ENCODE measurements around the gene SNAI3. TPM values are rescaled to one million over a fixed set of nuclear protein-coding genes. Genes with fewer than 3 reads are reported as not detected.

SNAI3 gene
- total and polyA plus RNA-seq, 2 of the 4 experiments (the other 2 are of a cell fraction), result 0.21 TPM; not detected in 1

GRCh38 chr16:88655053-88655732 is 31.1 kb downstream of the SNAI3 start:
- Histone ChIP-seq H4K20me1 (ENCODE audit: insufficient read depth, low read length) (peaks cover 5% of the 10 kb centered on the region; the same call in 1 of the 2 replicates), H3K4ac (ENCODE audit: low read depth, low read length) (no peak overlapping the region), H3K4me3 (ENCODE audit: insufficient read depth, low read depth, low read length) (no peak overlapping the region), H2AK9ac (replicated peaks; ENCODE audit: low read depth, low read length, poor library complexity) (no peak overlapping the region), H3K56ac (ENCODE audit: extremely low read depth, insufficient read depth, low read length) (no peak overlapping the region), H3K23ac (ENCODE audit: low read depth, low read length) (no peak overlapping the region), H2BK15ac (ENCODE audit: low read depth, low read length) (no peak overlapping the region), H3K27me3 (ENCODE audit: control insufficient read depth, insufficient read depth, low read length) (no peaks in the 10 kb centered on the region), H2AK5ac (ENCODE audit: low read depth, low read length) (no peak overlapping the region), H3K36me3 (ENCODE audit: control insufficient read depth, insufficient read depth, low read length) (peaks cover 13% of the 10 kb centered on the region), H4K8ac (ENCODE audit: low read depth in 2 of 2, low read length in 2 of 2) (no peak overlapping the region), H3K79me1 (ENCODE audit: low read depth in 1 of 2, low read length in 2 of 2) (peaks cover 0 to 26% of the 10 kb centered on the region in 2 experiments; a peak in 3 of 4 replicates), H2AFZ (replicated peaks; ENCODE audit: low read length, poor library complexity) (no peak overlapping the region), H2BK5ac (ENCODE audit: low read depth, low read length, poor library complexity, severe bottlenecking) (no peak overlapping the region), H4K5ac (ENCODE audit: low read depth, low read length) (no peak overlapping the region), H2BK20ac (ENCODE audit: low read depth, low read length) (no peak overlapping the region), H3K14ac (replicated peaks; ENCODE audit: low read depth, low read length) (no peak overlapping the region), H4K91ac (ENCODE audit: insufficient read depth, low read depth, low read length) (no peak overlapping the region), H3K18ac (ENCODE audit: low read depth, low read length) (no peak overlapping the region), H2BK120ac (ENCODE audit: low read depth, low read length) (no peak overlapping the region), H3K9me1 (ENCODE audit: insufficient read depth, low read length) (no peaks in the 10 kb centered on the region), H3K4me2 (ENCODE audit: low read depth, low read length) (no peak overlapping the region), H3K9me3 (ENCODE audit: control insufficient read depth, insufficient read depth, low read length) (no peaks in the 10 kb centered on the region), H3K4me1 (ENCODE audit: control insufficient read depth, insufficient read depth, low read length) (peaks cover 5% of the 10 kb centered on the region; the same call in 1 of the 2 replicates), H3K27ac (ENCODE audit: insufficient read depth, low read length) (no peak overlapping the region), H3K9ac (ENCODE audit: low read depth, low read length) (no peak overlapping the region)
- WGBS, 2 experiments (ENCODE audit: extremely low coverage in 2 of 2, insufficient read length in 1 of 2), result 96% methylated on average over 43 of the region's 50 CpGs; no CpG with 5 or more reads in 1 of the 2 experiments
- POLR2A ChIA-PET (ENCODE audit: unreplicated experiment), result no interaction called here
- CTCF ChIA-PET, result no interaction called here
- ATAC-seq (ENCODE audit: low read depth), result no peak
- in situ Hi-C loops (cut with MboI; ENCODE audit: low sequenced_read_pairs), result no loop called here
- intact Hi-C loops (cut with micrococcal nuclease), result no loop called here
- BruUV-seq (replicated peaks), result no TSS peak
- DNase-seq, result no peak
- dilution Hi-C loops (cut with HindIII; ENCODE audit: low sequenced_read_pairs, unreplicated experiment), result no loop called here
- TF ChIP-seq RCOR1 (IDR thresholded peaks at IDR 0.05; ENCODE audit: insufficient replicate concordance, low read length) (no peak), RAD21 (IDR thresholded peaks at IDR 0.05; ENCODE audit: low read length) (no peak), CTCF (conservative IDR thresholded peaks at IDR 0.05; ENCODE audit: low read depth, low read length) (no peak), MAFK (IDR thresholded peaks at IDR 0.05; ENCODE audit: low read depth, low read length) (no peak), ELK1 (IDR thresholded peaks at IDR 0.05; ENCODE audit: borderline replicate concordance, low read depth, low read length) (no peak), BHLHE40 (IDR thresholded peaks at IDR 0.05; ENCODE audit: low read depth, low read length) (no peak), RFX5 (IDR thresholded peaks at IDR 0.05; ENCODE audit: low read depth, low read length) (no peak), CEBPB (IDR thresholded peaks at IDR 0.05; ENCODE audit: low read depth, low read length) (no peak), MXI1 (IDR thresholded peaks at IDR 0.05; ENCODE audit: borderline replicate concordance, low read depth, low read length) (no peak), POLR2A (IDR thresholded peaks at IDR 0.05; ENCODE audit: low read depth, low read length) (no peak), CHD1 (IDR thresholded peaks at IDR 0.05; ENCODE audit: low read depth, low read length) (no peak), NFE2L2 (IDR thresholded peaks at IDR 0.05; ENCODE audit: low read depth, low read length) (no peak)

Measured in IMR-90 (cell line).